BLaER1 treated with 17β-estradiol and CSF1 and Interleukin-3, amounts not matched to agents 10 nM and 100 nM (cell line): ENCODE results near the gene PPP6R3.
"Not testable (repeated sequence)": the region's sequence is repeated elsewhere in the genome, so short reads cannot be mapped to it uniquely, and the experiment has no call there.

Source experiments
- H3K27ac ChIP-seq, 11 experiments: shearing (Covaris generic); formaldehyde crosslinking; 2 replicates each; pipeline ENCODE4 v1.8.1; 2022
- H3K27me3 ChIP-seq, 11 experiments: shearing (Covaris generic); formaldehyde crosslinking; 2 replicates each; pipeline ENCODE4 v1.8.1; 2022
- H3K36me3 ChIP-seq, 11 experiments: shearing (Covaris generic); formaldehyde crosslinking; 2 replicates each; pipeline ENCODE4 v1.8.1; 2022
- H3K4me1 ChIP-seq, 10 experiments: shearing (Covaris generic); formaldehyde crosslinking; 2 replicates each; pipeline ENCODE4 v1.8.1; 2022
- H3K4me2 ChIP-seq, 11 experiments: shearing (Covaris generic); formaldehyde crosslinking; 2 replicates each; pipeline ENCODE4 v1.8.1; 2022
- H3K4me3 ChIP-seq, 10 experiments: shearing (Covaris generic); formaldehyde crosslinking; 2 replicates each; pipeline ENCODE4 v1.8.1; 2022
- H3K9ac ChIP-seq, 11 experiments: shearing (Covaris generic); formaldehyde crosslinking; 2 replicates each; pipeline ENCODE4 v1.8.1; 2022
- H3K9me3 ChIP-seq, 11 experiments: shearing (Covaris generic); formaldehyde crosslinking; replicated peaks in 1 of 11; 2 replicates each; pipeline ENCODE4 v1.8.1; 2022
- H4K20me1 ChIP-seq, 11 experiments: shearing (Covaris generic); formaldehyde crosslinking; 2 replicates each; pipeline ENCODE4 v1.8.1; 2022
- Cebpa-rat ChIP-seq, 11 experiments: shearing (Covaris generic); IDR thresholded peaks; 2 replicates each; pipeline ENCODE4 v1.8.1; 2022

Gene PPP6R3

GRCh38 chr11:68610452-68611116, 150.0 kb downstream of the PPP6R3 start:
- H3K27me3 ChIP-seq = no peaks in the 10 kb centered on the region
- no peak overlapping the region for H3K9ac ChIP-seq
- no peaks in the 10 kb centered on the region for H3K9me3 ChIP-seq
- H3K4me2 ChIP-seq = no peak overlapping the region
- peaks cover 0 to 8% (median 4%) of the 10 kb centered on the region in 10 experiments; a peak in 6 of 20 replicates for H3K4me1 ChIP-seq
- peaks cover 18 to 71% (median 51%) of the 10 kb centered on the region in 11 experiments; a peak in 20 of 22 replicates for H4K20me1 ChIP-seq
- no peak overlapping the region for H3K27ac ChIP-seq
- H3K36me3 ChIP-seq = peaks cover 95 to 100% (median 98%) of the 10 kb centered on the region in 11 experiments
- no peak for TF ChIP-seq Cebpa-rat (IDR thresholded peaks at IDR 0.05)
- H3K4me3 ChIP-seq = no peak overlapping the region

DNA sequence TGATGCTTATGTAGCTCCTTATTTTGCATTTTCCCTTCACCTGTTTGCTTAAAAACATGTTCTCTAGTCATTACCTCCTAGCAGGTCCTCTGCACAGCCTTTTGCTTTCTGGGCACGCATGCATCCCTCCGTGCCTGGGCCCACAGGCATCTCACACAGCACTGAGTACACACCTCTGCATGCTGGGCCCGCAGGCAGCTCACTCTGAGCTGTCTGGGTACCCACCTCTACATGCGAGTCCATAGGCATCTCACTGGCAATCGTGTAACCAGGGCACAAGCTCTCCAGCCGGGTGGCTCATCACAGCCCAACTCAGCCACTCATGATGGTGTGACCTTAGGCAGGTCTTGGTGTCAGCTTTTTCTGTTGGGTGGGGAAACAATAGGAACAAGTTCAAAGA, 155.1 kb downstream of the PPP6R3 start:
- no peak overlapping the region for H3K27ac ChIP-seq
- no peaks in the 10 kb centered on the region for H3K9me3 ChIP-seq
- no peak overlapping the region for H3K4me3 ChIP-seq
- no peak overlapping the region for H3K9ac ChIP-seq
- H3K4me1 ChIP-seq = peaks cover 0 to 8% (median 4%) of the 10 kb centered on the region in 10 experiments; a peak in 6 of 20 replicates
- no peaks in the 10 kb centered on the region for H3K27me3 ChIP-seq
- no peak overlapping the region for H3K4me2 ChIP-seq
- H4K20me1 ChIP-seq = peaks cover 11 to 54% (median 26%) of the 10 kb centered on the region in 11 experiments; a peak in 17 of 22 replicates
- peaks cover 55 to 61% (median 60%) of the 10 kb centered on the region in 11 experiments for H3K36me3 ChIP-seq
- no peak for TF ChIP-seq Cebpa-rat (IDR thresholded peaks at IDR 0.05)

DNA sequence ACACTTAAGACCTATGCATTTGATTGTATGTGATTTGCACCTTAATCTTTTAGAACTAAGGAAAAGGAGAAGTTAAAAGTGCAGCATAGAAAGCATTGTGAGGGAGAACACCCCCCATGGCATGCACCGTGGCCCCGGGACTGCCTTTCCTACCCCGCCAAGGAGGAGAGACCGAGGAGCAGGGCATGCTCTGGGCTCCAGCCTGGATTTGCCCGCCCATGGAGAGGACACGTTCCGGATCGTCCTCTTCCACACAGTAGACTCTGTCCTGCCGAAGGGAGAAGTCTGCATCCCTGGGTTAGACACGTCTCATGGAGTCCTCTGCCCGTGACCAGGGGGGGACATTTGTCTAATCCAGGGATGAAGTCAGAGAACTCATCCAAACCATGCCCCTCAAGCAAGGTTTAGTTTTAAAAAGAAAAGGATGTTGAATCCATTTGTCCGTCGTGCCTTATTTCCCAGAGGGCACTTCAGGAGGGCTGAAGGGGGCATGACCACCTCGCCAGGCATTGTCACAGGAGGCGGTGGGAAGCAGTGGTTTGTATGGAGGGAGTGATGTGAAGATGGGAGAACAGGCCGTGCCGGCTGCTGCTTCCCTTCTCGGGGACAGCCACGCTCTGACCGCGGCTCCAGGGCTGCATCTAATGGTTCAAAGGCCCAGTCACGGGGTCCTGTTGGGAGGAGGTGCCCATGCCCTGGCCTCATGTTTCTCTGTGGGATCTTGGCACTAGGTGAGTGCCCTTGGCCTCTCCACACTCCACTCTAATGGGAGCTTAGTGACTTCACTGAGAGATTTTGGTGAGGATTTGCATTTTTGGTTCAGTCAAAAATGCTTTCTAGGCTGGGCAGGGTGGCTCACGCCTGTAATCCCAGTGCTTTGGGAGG, 157.6 kb downstream of the PPP6R3 start:
- H3K9me3 ChIP-seq = peaks cover 0 to 11% (median 0%) of the 10 kb centered on the region in 11 experiments; a peak in 6 of 22 replicates
- H4K20me1 ChIP-seq = peaks cover 0 to 30% (median 5%) of the 10 kb centered on the region in 11 experiments; a peak in 8 of 22 replicates
- peaks cover 31 to 37% (median 35%) of the 10 kb centered on the region in 11 experiments for H3K36me3 ChIP-seq
- no peak overlapping the region for H3K27ac ChIP-seq
- H3K4me3 ChIP-seq = no peak overlapping the region
- H3K4me2 ChIP-seq = no peak overlapping the region
- TF ChIP-seq Cebpa-rat (IDR thresholded peaks at IDR 0.05) = no peak
- no peak overlapping the region for H3K9ac ChIP-seq
- H3K4me1 ChIP-seq = no peaks in the 10 kb centered on the region
- no peaks in the 10 kb centered on the region for H3K27me3 ChIP-seq

DNA sequence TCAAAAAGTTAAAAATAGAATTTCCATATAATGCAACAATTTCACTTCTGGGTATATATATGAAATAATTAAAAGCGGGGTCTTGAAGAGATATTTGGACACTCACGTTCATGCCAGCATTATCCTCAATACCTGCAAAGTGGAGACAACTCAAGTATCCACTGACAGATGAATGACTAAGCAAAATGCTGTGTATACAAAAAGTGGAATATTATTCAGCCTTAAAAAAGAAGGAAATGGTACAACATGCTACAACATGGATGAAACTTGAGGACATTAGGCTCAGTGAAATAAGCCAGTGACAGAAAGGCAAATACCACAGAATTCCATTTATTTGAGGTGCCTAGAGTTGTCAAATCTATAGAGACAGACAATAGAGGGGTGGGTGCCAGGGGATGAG, 161.3 kb downstream of the PPP6R3 start:
- Histone ChIP-seq H3K4me3 (no peak overlapping the region), H4K20me1 (peaks cover 0 to 8% (median 0%) of the 10 kb centered on the region in 11 experiments; a peak in 2 of 22 replicates), H3K36me3 (0 out of 22 replicates have a peak, but pooled peaks cover 0 to 1% (median 0%) of the 10 kb centered on the region in 11 experiments), H3K9me3 (peaks cover 0 to 26% (median 7%) of the 10 kb centered on the region in 11 experiments; a peak in 12 of 22 replicates), H3K27me3 (no peaks in the 10 kb centered on the region), H3K4me1 (no peaks in the 10 kb centered on the region), H3K9ac (no peak overlapping the region), H3K4me2 (no peak overlapping the region), H3K27ac (no peak overlapping the region)
- no peak for TF ChIP-seq Cebpa-rat (IDR thresholded peaks at IDR 0.05)

- not testable (repeated sequence) for H4K20me1 ChIP-seq
Observed at GRCh38 chr11:68623706-68624105, 163.2 kb downstream of the PPP6R3 start.

GRCh38 chr11:68625069-68625468, 164.5 kb downstream of the PPP6R3 start:
- not testable (repeated sequence) for H3K27me3 ChIP-seq, H3K27ac ChIP-seq, H3K9ac ChIP-seq, H3K4me1 ChIP-seq, H4K20me1 ChIP-seq, H3K36me3 ChIP-seq, H3K4me3 ChIP-seq, H3K4me2 ChIP-seq
- H3K9me3 ChIP-seq = peaks cover 0 to 26% (median 7%) of the 10 kb centered on the region in 11 experiments; a peak in 12 of 22 replicates

More at GRCh38 chr11:68623706-68624105, 163.2 kb downstream of the PPP6R3 start:
- H3K4me2 ChIP-seq, H3K4me1 ChIP-seq, H3K36me3 ChIP-seq, H3K27ac ChIP-seq, H3K27me3 ChIP-seq, H3K9ac ChIP-seq, H3K4me3 ChIP-seq: not testable (repeated sequence)
- H3K9me3 ChIP-seq = peaks cover 0 to 26% (median 7%) of the 10 kb centered on the region in 11 experiments; a peak in 12 of 22 replicates

DNA sequence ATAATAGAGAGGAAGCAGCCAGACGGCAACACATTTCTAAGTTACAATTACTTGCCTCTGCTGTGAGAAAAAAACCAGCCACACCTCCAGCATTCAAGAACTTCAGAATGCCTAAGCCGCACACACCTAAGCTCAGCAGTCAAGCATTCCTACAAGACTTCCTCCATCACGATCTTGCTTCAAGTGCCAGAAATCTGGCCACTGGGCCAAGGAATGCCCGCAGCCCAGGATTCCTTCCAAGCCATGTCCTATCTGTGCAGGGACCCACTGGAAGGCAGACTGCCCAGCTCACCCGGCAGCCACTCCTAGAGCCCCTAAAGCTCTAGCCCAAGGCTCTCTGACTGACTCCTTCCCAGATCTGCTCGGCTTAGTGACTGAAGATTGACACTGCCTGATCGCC, 165.7 kb downstream of the PPP6R3 start:
- not testable (repeated sequence) for H3K27me3 ChIP-seq, H3K9ac ChIP-seq, H3K4me2 ChIP-seq, H3K36me3 ChIP-seq, H4K20me1 ChIP-seq, H3K4me1 ChIP-seq, H3K4me3 ChIP-seq, H3K27ac ChIP-seq
- peaks cover 0 to 26% (median 7%) of the 10 kb centered on the region in 11 experiments; a peak in 12 of 22 replicates for H3K9me3 ChIP-seq

DNA sequence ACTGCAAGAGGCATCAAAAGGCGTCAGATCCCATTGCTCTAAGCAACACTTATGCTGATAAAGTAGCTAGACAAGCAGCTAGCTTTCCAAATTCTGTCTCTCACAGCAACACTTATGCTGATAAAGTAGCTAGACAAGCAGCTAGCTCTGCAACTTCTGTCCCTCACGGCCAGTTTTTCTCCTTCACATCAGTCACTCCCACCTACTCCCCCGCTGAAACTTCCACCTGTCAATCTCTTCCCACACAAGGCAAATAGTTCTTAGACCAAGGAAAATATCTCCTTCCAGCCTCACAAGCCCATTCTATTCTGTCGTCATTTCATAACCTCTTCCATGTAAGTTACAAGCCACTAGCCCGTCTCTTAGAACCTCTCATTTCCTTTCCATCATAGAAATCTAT, 168.3 kb downstream of the PPP6R3 start:
- H3K36me3 ChIP-seq, H3K4me3 ChIP-seq, H3K4me2 ChIP-seq, H4K20me1 ChIP-seq, H3K9ac ChIP-seq, H3K4me1 ChIP-seq, H3K27me3 ChIP-seq, H3K27ac ChIP-seq: not testable (repeated sequence)
- peaks cover 0 to 11% (median 5%) of the 10 kb centered on the region in 11 experiments; a peak in 6 of 22 replicates for H3K9me3 ChIP-seq

- H3K9ac ChIP-seq, H3K4me3 ChIP-seq, H3K27ac ChIP-seq, H3K4me2 ChIP-seq, H3K4me1 ChIP-seq, H3K9me3 ChIP-seq, H3K36me3 ChIP-seq, H3K27me3 ChIP-seq, H4K20me1 ChIP-seq: not testable (repeated sequence)
Observed at GRCh38 chr11:68632375-68632774, 171.8 kb downstream of the PPP6R3 start.
